Small intestine (tissue), 7 donors: ENCODE results near the gene ADGRL1. TPM values are rescaled to one million over a fixed set of nuclear protein-coding genes. Genes with fewer than 3 reads are reported as not detected.
A peak's percentile ranks its signal among the peaks of the same experiment; 100 is the strongest.
"Not testable (repeated sequence)": the region's sequence is repeated elsewhere in the genome, so short reads cannot be mapped to it uniquely, and the experiment has no call there.

Experiments used
- DNase-seq, 2 donors: peaks; one replicate each; pipeline versions ENCODE4 v3.0.0 to v3.0.0-alpha.2; 2013
- FAIRE-seq: peaks from 2 replicates; lab custom pipeline; 2012; peaks lifted over from hg19 to GRCh38; lab: Jason Lieb, UNC
- H3K27ac ChIP-seq, 3 donors: one replicate each; pipeline ENCODE4 v1.5.1; 2013; ENCODE audit warnings: low read length in 2 of 3, mild to moderate bottlenecking in 2 of 3, control low read depth in 1 of 3, inconsistent platforms in 1 of 3, low read depth in 1 of 3, moderate library complexity in 1 of 3
- H3K27me3 ChIP-seq, 3 donors: one replicate each; pipeline ENCODE4 v1.6.1; 2013; ENCODE audit warnings: low read length in 3 of 3, inconsistent platforms in 1 of 3; ENCODE audit not compliant: control insufficient read depth in 3 of 3, insufficient read depth in 3 of 3
- H3K36me3 ChIP-seq, 3 donors: one replicate each; pipeline ENCODE4 v1.6.1; 2013; ENCODE audit warnings: low read length in 3 of 3, inconsistent platforms in 1 of 3, low read depth in 1 of 3, mild to moderate bottlenecking in 1 of 3, moderate library complexity in 1 of 3; ENCODE audit not compliant: control insufficient read depth in 3 of 3, insufficient read depth in 2 of 3
- H3K4me1 ChIP-seq, 3 donors: one replicate each; pipeline ENCODE4 v1.6.1; 2013; ENCODE audit warnings: low read length in 2 of 3, inconsistent platforms in 1 of 3, low read depth in 1 of 3, mild to moderate bottlenecking in 1 of 3, moderate library complexity in 1 of 3; ENCODE audit not compliant: control insufficient read depth in 3 of 3, insufficient read depth in 2 of 3
- H3K4me3 ChIP-seq, 3 donors: one replicate each; pipeline ENCODE4 v1.5.1; 2013; ENCODE audit warnings: low read length in 3 of 3, control low read depth in 1 of 3, inconsistent platforms in 1 of 3, low read depth in 1 of 3, mild to moderate bottlenecking in 1 of 3, moderate library complexity in 1 of 3
- H3K9me3 ChIP-seq, 2 donors: one replicate each; pipeline ENCODE4 v1.6.1; 2013; ENCODE audit warnings: low read depth in 1 of 2, low read length in 1 of 2; ENCODE audit not compliant: control insufficient read depth in 2 of 2, insufficient read depth in 1 of 2
- WGBS, 3 donors: extraction: QIAGEN DNeasy Blood & Tissue Kit; methylation state at CpG; one replicate each; pipeline ENCODE4 v1.1.7; 2013; 5-methylcytosine and 5-hydroxymethylcytosine counted together
- polyA plus RNA-seq, 4 donors: library from polyadenylated mRNA; stranded (reverse) in 3 of 4; unstranded in 1 of 4; fragments of 200-250 nt in 3 of 4; fragments of 120-200 nt in 1 of 4; gene quantifications; one replicate each; pipeline versions ENCODE4 v1.2.1 to v1.2.3, GENCODE V29; 2013
- donor health status: healthy with polysubstance abuse.
- donor health status: control.
- donor health status: control.
- donor health status: Bipolar disorder and iron deficiency.
- donor health status: healthy.

ADGRL1 gene
- polyA plus RNA-seq, 4 donors = 11.1 to 22.7 (median 15.7) TPM

DNA sequence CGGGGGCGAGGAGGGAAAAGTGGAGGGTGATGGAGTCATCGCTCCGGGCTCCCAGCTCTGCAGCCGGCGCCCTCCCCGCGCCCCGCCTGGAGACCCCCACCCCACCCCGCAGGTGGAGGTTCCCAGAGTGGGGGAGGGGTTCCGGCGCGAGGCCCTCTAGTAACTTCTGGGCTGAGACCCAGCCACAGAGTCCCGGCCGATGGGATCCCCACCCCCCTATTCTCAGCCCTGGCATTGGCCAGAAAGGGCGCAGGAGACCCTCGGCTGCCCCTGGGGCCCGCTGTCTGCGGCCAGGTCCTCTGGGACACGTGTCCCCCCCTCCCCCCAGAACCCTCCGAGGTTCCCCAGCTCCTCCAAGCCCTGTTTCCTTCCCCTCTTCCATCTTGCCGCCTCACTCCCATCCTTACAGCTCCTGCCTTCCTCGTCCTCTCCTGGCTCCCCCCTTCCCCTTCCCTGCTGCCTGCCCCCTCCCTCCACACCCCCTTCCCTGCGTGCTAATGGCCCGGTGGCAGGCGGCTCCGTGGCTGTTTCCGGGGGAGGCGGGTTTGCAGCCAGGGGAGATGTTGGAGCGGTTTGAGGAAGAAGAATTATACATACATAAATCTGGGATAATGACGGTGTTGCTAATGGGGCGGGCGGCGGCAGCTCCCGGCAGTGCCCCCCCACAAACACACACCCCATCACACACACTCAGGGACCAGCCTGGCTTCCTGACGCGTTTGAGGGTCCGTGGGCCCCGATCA lies 43.2 kb upstream of the ADGRL1 start:
- H3K27me3 ChIP-seq, FAIRE-seq, H3K9me3 ChIP-seq, H3K4me1 ChIP-seq, H3K36me3 ChIP-seq: not testable (repeated sequence)
- H3K4me3 ChIP-seq = peak overlapping the region; percentile 35 to 55 (median 43)
- peak overlapping the region in 2 of 3 donors; percentile 14 to 59 for H3K27ac ChIP-seq
- WGBS, 3 donors = 0 to 5% (median 2%) methylated on average over 20 to 39 of the region's 39 CpGs
- DNase-seq = peak in 1 of 2 donors; percentile 58

DNA sequence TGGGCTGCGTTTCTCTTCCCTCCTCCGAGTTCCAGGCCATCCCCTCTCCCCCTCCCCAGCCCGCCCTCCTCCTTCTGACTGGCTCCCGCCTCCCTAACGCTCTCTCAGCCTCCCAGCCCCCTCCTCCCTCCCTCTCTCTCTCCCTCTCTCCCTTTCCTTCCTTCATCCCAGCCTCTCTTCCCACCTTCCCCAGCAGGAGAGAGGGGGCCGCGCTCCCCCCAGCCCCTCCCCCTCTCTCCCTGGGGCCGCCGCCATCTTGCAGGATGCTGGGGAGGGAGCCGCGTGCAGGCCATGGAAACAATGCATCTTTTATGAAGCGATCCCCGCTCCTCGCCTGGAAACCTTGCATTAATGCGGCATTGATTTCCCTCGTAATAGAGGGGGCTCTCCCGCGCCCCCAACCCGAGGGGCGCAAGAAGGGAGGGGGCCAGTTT lies 42.6 kb upstream of the ADGRL1 start:
- FAIRE-seq (no peak), DNase-seq (peak; percentile 11 to 74)
- 0 to 2% (median 1%) methylated on average over 10 to 20 of the region's 20 CpGs for WGBS, 3 donors
- Histone ChIP-seq H3K4me3 (peak overlapping the region; percentile 35 to 55 (median 43)), H3K36me3 (no peaks in the 10 kb centered on the region), H3K27ac (peak overlapping the region in 2 of 3 donors; percentile 14 to 59), H3K4me1 (peaks cover 0 to 9% (median 0%) of the 10 kb centered on the region in 3 donors), H3K9me3 (no peaks in the 10 kb centered on the region), H3K27me3 (peaks cover 0 to 3% (median 0%) of the 10 kb centered on the region in 3 donors)

DNA sequence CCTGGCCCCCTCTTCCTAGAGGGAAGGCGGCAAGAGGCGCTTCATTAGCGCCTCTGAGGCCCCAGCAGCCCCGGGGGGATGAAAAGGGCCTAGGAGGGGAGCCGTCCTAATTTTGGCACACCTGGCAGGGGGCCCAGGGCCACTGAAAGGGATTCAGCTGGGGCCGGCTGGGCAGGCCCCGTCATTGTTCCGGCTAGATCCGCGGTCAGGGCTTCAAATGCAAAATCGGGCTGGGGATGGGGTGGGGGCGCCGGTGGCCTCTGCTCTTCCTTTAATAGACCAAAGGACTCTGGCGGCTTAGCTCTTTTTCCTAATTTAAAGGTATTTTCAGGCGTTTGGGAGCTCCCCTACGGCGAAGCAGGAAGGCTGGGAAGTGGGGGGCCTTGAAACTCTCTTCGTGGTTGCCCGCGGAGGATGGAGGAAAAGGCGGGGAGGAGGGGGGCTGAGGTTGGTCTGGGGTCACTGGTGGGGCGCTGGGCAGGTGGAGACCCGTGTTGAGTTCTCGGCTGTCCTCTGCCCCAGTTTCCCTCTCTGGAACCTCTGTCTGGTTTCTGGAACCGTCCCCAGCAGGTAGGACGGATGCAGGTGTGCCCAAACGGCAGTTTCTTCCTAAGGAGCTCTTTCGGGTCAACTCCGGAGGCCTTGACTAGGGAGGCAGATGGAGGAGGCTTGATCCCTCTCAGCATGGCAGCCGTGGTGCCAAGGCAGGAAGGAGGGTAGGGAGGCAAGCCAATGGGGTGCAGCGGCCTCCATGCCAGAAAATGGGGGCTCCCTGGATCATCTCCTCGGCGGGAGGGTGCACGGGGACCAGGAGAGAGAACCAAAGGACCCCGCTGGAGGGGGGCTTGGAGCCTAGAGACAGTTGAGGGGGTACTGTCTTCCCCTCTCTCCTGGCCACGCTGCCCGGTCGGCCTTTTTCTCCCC lies 41.8 kb upstream of the ADGRL1 start:
- FAIRE-seq, H3K36me3 ChIP-seq, H3K4me1 ChIP-seq, H3K9me3 ChIP-seq, H3K27me3 ChIP-seq: not testable (repeated sequence)
- H3K4me3 ChIP-seq = peak overlapping the region; percentile 15 to 43 (median 18)
- peak overlapping the region in 1 of 3 donors; percentile 24 for H3K27ac ChIP-seq
- peak; percentile 3 to 33 for DNase-seq
- 10 to 17% (median 15%) methylated on average over 30 to 35 of the region's 38 CpGs for WGBS, 3 donors

DNA sequence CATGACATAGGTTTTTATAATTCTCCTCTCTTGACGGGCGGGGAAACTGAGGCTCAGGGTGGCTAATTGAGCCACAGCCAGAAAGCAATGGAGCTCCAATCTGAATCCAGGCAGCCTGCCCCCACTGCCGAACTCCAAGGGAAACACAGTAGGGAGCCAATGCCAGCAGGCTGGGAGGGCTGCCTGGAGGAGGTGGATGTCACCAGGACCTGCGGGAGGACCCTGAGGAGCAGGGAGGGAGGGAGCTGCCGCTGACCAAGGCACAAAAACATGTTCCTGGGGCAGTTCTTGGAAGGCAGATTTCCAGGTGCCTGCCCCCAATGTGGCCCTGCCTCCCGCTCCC lies 41.2 kb upstream of the ADGRL1 start:
- H3K27ac ChIP-seq = not testable (repeated sequence)
- 64 to 75% (median 73%) methylated on average over 6 of the region's 6 CpGs for WGBS, 3 donors

DNA sequence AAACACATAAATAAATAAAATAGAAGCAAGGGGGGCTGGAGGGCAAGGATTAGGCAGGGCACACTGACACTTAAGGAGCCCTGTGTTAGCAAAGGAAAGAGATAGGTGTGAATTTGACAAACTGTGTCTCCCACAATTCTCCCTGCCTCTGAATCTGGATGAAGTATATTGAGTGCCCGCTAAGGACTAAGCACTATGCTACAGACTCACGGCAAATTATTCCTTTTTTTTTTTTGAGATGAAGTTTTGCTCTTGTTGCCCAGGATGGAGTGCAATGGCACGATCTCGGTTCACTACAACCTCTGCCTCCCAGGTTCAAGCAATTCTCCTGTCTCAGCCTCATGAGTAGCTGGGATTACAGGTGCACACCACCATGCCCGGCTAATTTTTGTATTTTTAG lies 38.4 kb upstream of the ADGRL1 start:
- not testable (repeated sequence) for DNase-seq, H3K9me3 ChIP-seq, H3K4me3 ChIP-seq, H3K27me3 ChIP-seq, H3K27ac ChIP-seq, FAIRE-seq, H3K36me3 ChIP-seq, H3K4me1 ChIP-seq
- 51 to 74% (median 63%) methylated on average over 5 of the region's 5 CpGs for WGBS, 3 donors

More for the DNA sequence above, 41.2 kb upstream of the ADGRL1 start:
- not testable (repeated sequence) for H3K9me3 ChIP-seq, DNase-seq, FAIRE-seq, H3K4me1 ChIP-seq, H3K4me3 ChIP-seq, H3K36me3 ChIP-seq, H3K27me3 ChIP-seq

DNA sequence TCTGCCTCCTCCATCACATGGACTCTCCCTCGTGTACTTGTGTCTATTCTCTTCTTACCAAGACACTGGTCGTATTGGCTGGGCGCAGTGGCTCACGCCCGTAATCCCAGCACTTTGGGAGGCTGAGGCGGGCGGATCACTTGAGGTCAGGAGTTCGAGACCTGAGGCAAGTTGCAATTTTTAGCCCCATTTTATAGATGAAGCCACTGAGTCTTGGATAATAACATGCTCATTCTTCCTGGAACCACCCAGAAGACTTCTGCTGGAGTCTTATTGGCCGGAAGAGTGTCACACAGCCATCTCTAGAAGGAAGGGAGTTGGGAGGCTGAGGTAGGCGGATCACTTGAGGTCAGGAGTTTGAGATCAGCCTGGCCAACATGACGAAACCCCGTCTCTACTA lies 37.7 kb upstream of the ADGRL1 start:
- H3K27me3 ChIP-seq, H3K27ac ChIP-seq, H3K9me3 ChIP-seq, H3K4me1 ChIP-seq, H3K4me3 ChIP-seq, FAIRE-seq, H3K36me3 ChIP-seq, DNase-seq: not testable (repeated sequence)
- WGBS, 3 donors = 89 to 91% (median 89%) methylated on average over 12 of the region's 12 CpGs

DNA sequence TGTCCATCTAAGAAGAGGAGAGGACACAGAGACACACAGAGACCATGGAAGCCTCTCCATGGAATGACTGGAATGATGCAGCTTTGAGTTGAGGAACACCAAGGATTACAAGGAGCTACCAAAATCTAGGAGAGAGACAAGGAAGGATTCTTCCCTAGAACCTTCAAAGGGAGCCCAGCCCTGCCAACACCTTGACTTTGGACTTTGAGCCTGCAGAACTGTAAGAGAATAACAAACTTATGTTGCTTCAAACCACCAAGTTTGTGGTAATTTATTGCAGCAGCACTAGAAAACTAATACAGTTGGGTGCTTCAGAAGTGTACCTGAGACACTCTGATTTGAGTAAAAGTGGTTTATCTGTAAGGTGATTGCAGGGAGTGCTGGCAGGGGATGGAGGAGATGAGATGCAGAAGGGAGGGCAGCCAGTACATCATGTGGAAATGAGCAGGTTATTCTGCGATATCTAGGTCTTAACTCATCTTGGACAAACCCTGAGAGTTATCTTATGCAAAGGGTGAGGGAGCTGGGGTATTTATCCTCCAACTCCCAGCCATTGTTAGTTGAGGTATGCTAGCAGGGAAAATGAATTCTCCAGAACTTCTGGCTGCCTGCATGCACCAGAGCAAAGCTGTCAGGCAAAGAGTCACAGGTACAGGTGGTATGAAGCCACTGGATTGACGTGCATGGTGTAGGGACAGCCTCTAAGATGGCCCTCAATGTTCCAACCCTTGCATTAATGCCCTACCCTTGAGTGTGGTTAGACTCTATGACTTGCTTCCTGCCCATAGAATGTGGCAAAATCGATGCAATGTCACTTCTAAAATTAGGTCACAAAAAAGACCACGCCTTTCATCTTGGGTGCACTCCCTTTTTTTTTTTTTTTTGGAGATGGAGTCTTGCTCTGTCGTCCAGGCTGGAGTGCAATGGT lies 31.3 kb upstream of the ADGRL1 start:
- 51 to 69% (median 60%) methylated on average over 5 of the region's 5 CpGs for WGBS, 3 donors
- H3K4me3 ChIP-seq = no peak overlapping the region
- H3K4me1 ChIP-seq = peaks cover 0 to 2% (median 0%) of the 10 kb centered on the region in 3 donors
- H3K27me3 ChIP-seq = no peaks in the 10 kb centered on the region
- no peaks in the 10 kb centered on the region for H3K36me3 ChIP-seq
- H3K9me3 ChIP-seq = peaks cover 0 to 9% of the 10 kb centered on the region in 2 donors
- FAIRE-seq = no peak
- H3K27ac ChIP-seq = no peak overlapping the region
- DNase-seq = peak; percentile 55 to 59
